ENCODE measurements around the gene LATS2.

DNA sequence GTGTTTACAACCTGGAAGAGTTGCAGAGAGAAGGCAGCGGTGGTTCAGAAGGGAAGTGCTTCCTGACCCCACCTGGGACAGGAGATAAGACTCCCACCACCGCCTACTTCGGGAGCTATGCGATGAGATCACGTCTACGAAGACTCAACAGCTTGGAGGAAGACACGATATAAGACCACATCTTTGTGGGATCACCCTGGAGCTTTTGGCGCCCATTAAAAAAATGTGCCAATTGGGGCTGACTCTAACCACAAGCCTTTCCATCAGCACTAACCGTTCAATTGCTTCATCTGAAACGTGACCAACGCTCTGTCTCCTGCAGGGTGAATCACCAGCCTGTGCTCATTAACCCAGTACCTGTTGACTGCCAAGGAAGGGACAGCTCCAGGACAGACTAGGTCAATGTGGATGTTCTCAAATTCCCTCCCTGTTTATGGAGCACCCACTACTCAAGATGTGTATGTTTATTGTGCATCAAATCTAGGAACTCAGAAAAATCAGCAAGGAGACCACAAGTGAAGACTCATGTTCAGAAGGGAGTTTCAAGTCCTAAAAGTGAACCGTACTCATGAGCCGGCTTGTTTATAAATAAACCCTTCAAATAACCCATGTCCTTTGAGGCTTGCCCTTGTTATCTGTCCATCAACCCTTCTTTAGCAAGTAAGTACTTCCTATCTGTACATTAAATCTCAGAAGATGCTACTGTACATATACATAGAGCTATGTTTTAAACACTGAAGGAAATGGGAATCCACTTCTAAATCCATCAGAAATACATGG lies 67.5 kb downstream of the LATS2 start:
- TF ChIP-seq EZH2 (IDR thresholded peaks at IDR 0.05; ENCODE audit: borderline replicate concordance, low read depth, low read length, severe bottlenecking) = no peak
- TF ChIP-seq, protein P1, sequence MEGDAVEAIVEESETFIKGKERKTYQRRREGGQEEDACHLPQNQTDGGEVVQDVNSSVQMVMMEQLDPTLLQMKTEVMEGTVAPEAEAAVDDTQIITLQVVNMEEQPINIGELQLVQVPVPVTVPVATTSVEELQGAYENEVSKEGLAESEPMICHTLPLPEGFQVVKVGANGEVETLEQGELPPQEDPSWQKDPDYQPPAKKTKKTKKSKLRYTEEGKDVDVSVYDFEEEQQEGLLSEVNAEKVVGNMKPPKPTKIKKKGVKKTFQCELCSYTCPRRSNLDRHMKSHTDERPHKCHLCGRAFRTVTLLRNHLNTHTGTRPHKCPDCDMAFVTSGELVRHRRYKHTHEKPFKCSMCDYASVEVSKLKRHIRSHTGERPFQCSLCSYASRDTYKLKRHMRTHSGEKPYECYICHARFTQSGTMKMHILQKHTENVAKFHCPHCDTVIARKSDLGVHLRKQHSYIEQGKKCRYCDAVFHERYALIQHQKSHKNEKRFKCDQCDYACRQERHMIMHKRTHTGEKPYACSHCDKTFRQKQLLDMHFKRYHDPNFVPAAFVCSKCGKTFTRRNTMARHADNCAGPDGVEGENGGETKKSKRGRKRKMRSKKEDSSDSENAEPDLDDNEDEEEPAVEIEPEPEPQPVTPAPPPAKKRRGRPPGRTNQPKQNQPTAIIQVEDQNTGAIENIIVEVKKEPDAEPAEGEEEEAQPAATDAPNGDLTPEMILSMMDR (IDR thresholded peaks at IDR 0.05; ENCODE audit: borderline replicate concordance, extremely low read depth, low read length, poor library complexity, severe bottlenecking) = no peak

Data from DND-41 (cell line).